Naive B cell (primary cell): ENCODE measurements around the gene ATP9A. TPM values are rescaled to one million over a fixed set of nuclear protein-coding genes. Genes with fewer than 3 reads are reported as not detected.

Experiments
- ATAC-seq, 2 donors: fragments of 150-1000 bp; cut with Tn5 transposase; 2 replicates each; pipeline ENCODE4 v1.10.0; 2021; ENCODE audit warnings: low read depth in 2 of 2, mild to moderate bottlenecking in 2 of 2, moderate library complexity in 2 of 2
- DNase-seq: peaks from one replicate; pipeline ENCODE4 v3.0.0; 2022
- H3K27ac Mint-ChIP-seq, 6 donors: one replicate each; pipeline ENCODE4 v1.8.0; 2020 to 2022; ENCODE audit warnings: mild to moderate bottlenecking in 6 of 6, mixed read lengths in 6 of 6, moderate library complexity in 5 of 6, inconsistent platforms in 2 of 6
- H3K27me3 Mint-ChIP-seq, 3 donors: one replicate each; pipeline ENCODE4 v1.8.0; 2021 to 2022; ENCODE audit warnings: mixed read lengths in 3 of 3, mild to moderate bottlenecking in 1 of 3
- H3K36me3 Mint-ChIP-seq, 2 donors: one replicate each; pipeline ENCODE4 v1.8.0; 2020 to 2022; ENCODE audit warnings: mixed read lengths in 2 of 2, inconsistent platforms in 1 of 2, mild to moderate bottlenecking in 1 of 2
- H3K4me1 Mint-ChIP-seq, 3 donors: one replicate each; pipeline ENCODE4 v1.8.0; 2020 to 2022; ENCODE audit warnings: mixed read lengths in 3 of 3, inconsistent platforms in 1 of 3, mild to moderate bottlenecking in 1 of 3, moderate library complexity in 1 of 3
- H3K4me3 Mint-ChIP-seq, 8 donors: one replicate each; pipeline ENCODE4 v1.8.0; 2020 to 2022; ENCODE audit warnings: mild to moderate bottlenecking in 8 of 8, mixed read lengths in 8 of 8, moderate library complexity in 8 of 8, inconsistent platforms in 2 of 8
- H3K9me3 Mint-ChIP-seq, 7 donors: one replicate each; pipeline ENCODE4 v1.8.0; 2020 to 2022; ENCODE audit warnings: mixed read lengths in 7 of 7, mild to moderate bottlenecking in 5 of 7, inconsistent platforms in 2 of 7, moderate library complexity in 1 of 7
- polyA plus RNA-seq, 6 donors: library from polyadenylated mRNA; unstranded; fragments of 300-500 nt; fragmentation: Illumina TruSeq; gene quantifications; one replicate each; pipeline ENCODE4 v1.2.3, GENCODE V29; 2021; ENCODE audit warnings: low read depth in 6 of 6

Gene ATP9A
- polyA plus RNA-seq, 6 donors from 2014 or later, result 0.07 to 0.13 (median 0.10) TPM; not detected in 3

GRCh38 chr20:51588762-51589161 is 179.4 kb downstream of the ATP9A start:
- peaks cover 7 to 35% (median 10%) of the 10 kb centered on the region in 3 donors for H3K27me3 Mint-ChIP-seq

GRCh38 chr20:51587145-51587544 is 181.0 kb downstream of the ATP9A start:
- no peak overlapping the region for H3K27ac Mint-ChIP-seq
- H3K4me1 Mint-ChIP-seq, result peaks cover 6 to 12% (median 9%) of the 10 kb centered on the region in 3 donors
- ATAC-seq (no peak), DNase-seq (no peak)
- no peaks in the 10 kb centered on the region for H3K9me3 Mint-ChIP-seq
- H3K36me3 Mint-ChIP-seq, result no peaks in the 10 kb centered on the region
- H3K27me3 Mint-ChIP-seq, result peaks cover 10 to 27% (median 14%) of the 10 kb centered on the region in 3 donors
- H3K4me3 Mint-ChIP-seq, result no peak overlapping the region

More at GRCh38 chr20:51588762-51589161, 179.4 kb downstream of the ATP9A start:
- H3K27ac Mint-ChIP-seq, result no peak overlapping the region
- peaks cover 6 to 14% (median 9%) of the 10 kb centered on the region in 3 donors for H3K4me1 Mint-ChIP-seq
- peaks cover 0 to 8% of the 10 kb centered on the region in 2 donors for H3K36me3 Mint-ChIP-seq
- no peak overlapping the region for H3K4me3 Mint-ChIP-seq
- peaks cover 0 to 2% (median 0%) of the 10 kb centered on the region in 7 donors for H3K9me3 Mint-ChIP-seq
- no peak for DNase-seq
- no peak for ATAC-seq

GRCh38 chr20:51586005-51586440 is 182.2 kb downstream of the ATP9A start:
- no peaks in the 10 kb centered on the region for H3K36me3 Mint-ChIP-seq
- no peak overlapping the region for H3K27ac Mint-ChIP-seq
- ATAC-seq (no peak), DNase-seq (no peak)
- H3K4me3 Mint-ChIP-seq, result no peak overlapping the region
- H3K27me3 Mint-ChIP-seq, result peaks cover 12 to 33% (median 17%) of the 10 kb centered on the region in 3 donors
- H3K9me3 Mint-ChIP-seq, result no peaks in the 10 kb centered on the region
- peaks cover 6 to 12% (median 9%) of the 10 kb centered on the region in 3 donors for H3K4me1 Mint-ChIP-seq

- peaks cover 14 to 41% (median 17%) of the 10 kb centered on the region in 3 donors for H3K27me3 Mint-ChIP-seq
- no peak overlapping the region for H3K27ac Mint-ChIP-seq
- no peak for DNase-seq
These were observed 183.0 kb downstream of the ATP9A start for GRCh38 chr20:51585148-51585547.

GRCh38 chr20:51584737-51585136 is 183.5 kb downstream of the ATP9A start:
- Mint-ChIP-seq H3K4me1 (peaks cover 6 to 12% (median 9%) of the 10 kb centered on the region in 3 donors), H3K36me3 (no peaks in the 10 kb centered on the region), H3K27me3 (peaks cover 17 to 45% (median 18%) of the 10 kb centered on the region in 3 donors), H3K9me3 (no peaks in the 10 kb centered on the region), H3K27ac (no peak overlapping the region), H3K4me3 (no peak overlapping the region)
- no peak for DNase-seq
- ATAC-seq, result no peak

More at GRCh38 chr20:51585148-51585547, 183.0 kb downstream of the ATP9A start:
- H3K9me3 Mint-ChIP-seq, result no peaks in the 10 kb centered on the region
- H3K4me3 Mint-ChIP-seq, result no peak overlapping the region
- peaks cover 6 to 12% (median 9%) of the 10 kb centered on the region in 3 donors for H3K4me1 Mint-ChIP-seq
- H3K36me3 Mint-ChIP-seq, result no peaks in the 10 kb centered on the region
- no peak for ATAC-seq

GRCh38 chr20:51584116-51584515 is 184.1 kb downstream of the ATP9A start:
- Mint-ChIP-seq H3K9me3 (no peaks in the 10 kb centered on the region), H3K4me3 (no peak overlapping the region), H3K4me1 (peaks cover 6 to 12% (median 9%) of the 10 kb centered on the region in 3 donors), H3K36me3 (no peaks in the 10 kb centered on the region), H3K27me3 (peaks cover 17 to 49% (median 21%) of the 10 kb centered on the region in 3 donors), H3K27ac (no peak overlapping the region)
- no peak for DNase-seq
- ATAC-seq, result no peak

- no peak for DNase-seq
- Mint-ChIP-seq H3K4me1 (peaks cover 6 to 12% (median 9%) of the 10 kb centered on the region in 3 donors), H3K9me3 (no peaks in the 10 kb centered on the region), H3K27ac (peak overlapping the region in 1 of 6 donors; percentile 82), H3K4me3 (no peak overlapping the region), H3K27me3 (peaks cover 17 to 49% (median 21%) of the 10 kb centered on the region in 3 donors), H3K36me3 (no peaks in the 10 kb centered on the region)
- no peak for ATAC-seq
These were observed 184.7 kb downstream of the ATP9A start for GRCh38 chr20:51583499-51583898.

GRCh38 chr20:51583073-51583472 is 185.1 kb downstream of the ATP9A start:
- ATAC-seq, result no peak
- no peak overlapping the region for H3K27ac Mint-ChIP-seq
- H3K27me3 Mint-ChIP-seq, result peaks cover 17 to 49% (median 23%) of the 10 kb centered on the region in 3 donors
- no peaks in the 10 kb centered on the region for H3K36me3 Mint-ChIP-seq
- no peaks in the 10 kb centered on the region for H3K9me3 Mint-ChIP-seq
- no peak overlapping the region for H3K4me3 Mint-ChIP-seq
- peaks cover 6 to 12% (median 9%) of the 10 kb centered on the region in 3 donors for H3K4me1 Mint-ChIP-seq
- no peak for DNase-seq

GRCh38 chr20:51581571-51581970 is 186.6 kb downstream of the ATP9A start:
- H3K36me3 Mint-ChIP-seq, result no peaks in the 10 kb centered on the region
- peaks cover 17 to 49% (median 33%) of the 10 kb centered on the region in 3 donors for H3K27me3 Mint-ChIP-seq
- peaks cover under 1 to 9% (median 7%) of the 10 kb centered on the region in 3 donors for H3K4me1 Mint-ChIP-seq
- ATAC-seq (no peak), DNase-seq (no peak)
- no peaks in the 10 kb centered on the region for H3K9me3 Mint-ChIP-seq
- H3K4me3 Mint-ChIP-seq, result no peak overlapping the region
- no peak overlapping the region for H3K27ac Mint-ChIP-seq

GRCh38 chr20:51579137-51579536 is 189.1 kb downstream of the ATP9A start:
- Mint-ChIP-seq H3K36me3 (no peaks in the 10 kb centered on the region), H3K4me1 (no peaks in the 10 kb centered on the region), H3K27ac (no peak overlapping the region), H3K27me3 (peaks cover 9 to 32% (median 28%) of the 10 kb centered on the region in 3 donors), H3K9me3 (peaks cover 0 to 7% (median 1%) of the 10 kb centered on the region in 7 donors), H3K4me3 (no peak overlapping the region)
- ATAC-seq (no peak), DNase-seq (no peak)

- Mint-ChIP-seq H3K27me3 (peaks cover 6 to 36% (median 24%) of the 10 kb centered on the region in 3 donors), H3K36me3 (no peaks in the 10 kb centered on the region), H3K4me3 (no peak overlapping the region), H3K27ac (no peak overlapping the region), H3K9me3 (peaks cover 0 to 7% (median 1%) of the 10 kb centered on the region in 7 donors), H3K4me1 (no peaks in the 10 kb centered on the region)
- no peak for DNase-seq
- no peak for ATAC-seq
These were observed 190.1 kb downstream of the ATP9A start for GRCh38 chr20:51578145-51578459.

- ATAC-seq (no peak), DNase-seq (no peak)
- Mint-ChIP-seq H3K9me3 (peaks cover 0 to 7% (median 1%) of the 10 kb centered on the region in 7 donors), H3K4me1 (no peaks in the 10 kb centered on the region), H3K36me3 (no peaks in the 10 kb centered on the region), H3K4me3 (no peak overlapping the region), H3K27me3 (peaks cover 6 to 36% (median 24%) of the 10 kb centered on the region in 3 donors), H3K27ac (peak overlapping the region in 2 of 6 donors; percentile 23 to 75)
These were observed 190.6 kb downstream of the ATP9A start for GRCh38 chr20:51577432-51578144.

- no peaks in the 10 kb centered on the region for H3K4me1 Mint-ChIP-seq
- ATAC-seq, result no peak
- H3K4me3 Mint-ChIP-seq, result no peak overlapping the region
- DNase-seq, result no peak
- no peak overlapping the region for H3K27ac Mint-ChIP-seq
- H3K36me3 Mint-ChIP-seq, result peaks cover 4 to 7% of the 10 kb centered on the region in 2 donors
- peaks cover 0 to 8% (median 1%) of the 10 kb centered on the region in 7 donors for H3K9me3 Mint-ChIP-seq
- H3K27me3 Mint-ChIP-seq, result peaks cover 0 to 33% (median 20%) of the 10 kb centered on the region in 3 donors
These were observed 192.7 kb downstream of the ATP9A start for GRCh38 chr20:51575486-51575885.
